ENCODE results near the gene FAR2.
"Not testable (repeated sequence)": the region's sequence is repeated elsewhere in the genome, so short reads cannot be mapped to it uniquely, and the experiment has no call there.

FAR2 gene

GRCh38 chr12:29286081-29286790 is 137.2 kb downstream of the FAR2 start:
- no peak for FAIRE-seq

GRCh38 chr12:29287622-29288021 is 138.5 kb downstream of the FAR2 start:
- FAIRE-seq: no peak

DNA sequence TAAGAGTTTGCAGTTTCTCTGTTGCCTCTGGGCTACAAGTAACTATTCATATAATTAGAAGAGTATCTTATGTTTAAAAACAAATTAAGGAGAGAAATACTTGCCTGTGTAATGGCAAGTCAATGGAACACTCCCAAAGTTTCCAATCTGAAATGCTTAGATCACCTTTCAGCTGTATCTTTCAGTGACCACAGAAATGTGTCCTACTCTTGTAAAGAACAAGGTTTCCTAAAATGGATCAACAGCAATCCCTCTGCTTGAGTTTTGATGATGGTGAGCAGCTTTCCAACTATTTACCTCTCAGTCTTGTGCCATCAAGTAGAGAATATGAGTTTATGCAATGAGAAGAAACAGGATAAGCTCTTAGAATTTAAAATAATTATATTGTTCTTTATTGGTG is 139.0 kb downstream of the FAR2 start:
- FAIRE-seq: no peak

DNA sequence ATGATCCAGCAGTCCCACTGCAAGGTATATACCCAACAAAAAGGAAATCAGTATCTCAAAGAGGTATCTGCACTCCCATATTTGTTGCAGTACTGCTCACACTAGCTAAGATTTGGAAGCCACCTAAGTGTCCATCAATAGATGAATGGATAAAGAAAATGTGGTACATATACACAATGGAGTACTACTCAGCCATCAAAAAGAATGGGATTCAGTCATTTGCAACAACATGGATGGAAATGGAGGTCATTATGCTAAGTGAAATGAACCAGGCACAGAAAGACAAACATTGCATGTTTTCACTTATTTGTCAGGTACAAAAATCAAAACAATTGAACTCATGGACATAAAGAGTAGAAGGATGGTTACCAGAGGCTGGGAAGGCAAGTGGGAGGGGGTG is 141.4 kb downstream of the FAR2 start:
- FAIRE-seq: not testable (repeated sequence)

GRCh38 chr12:29291226-29291625 is 142.1 kb downstream of the FAR2 start:
- FAIRE-seq: no peak

GRCh38 chr12:29299633-29300032 is 150.6 kb downstream of the FAR2 start:
- no peak for FAIRE-seq

GRCh38 chr12:29301114-29301513 is 152.0 kb downstream of the FAR2 start:
- FAIRE-seq: no peak

- FAIRE-seq: no peak
Measured at GRCh38 chr12:29304388-29304787, 155.3 kb downstream of the FAR2 start.

GRCh38 chr12:29306266-29306665 is 157.2 kb downstream of the FAR2 start:
- FAIRE-seq: no peak

GRCh38 chr12:29306682-29307081 is 157.6 kb downstream of the FAR2 start:
- no peak for FAIRE-seq

DNA sequence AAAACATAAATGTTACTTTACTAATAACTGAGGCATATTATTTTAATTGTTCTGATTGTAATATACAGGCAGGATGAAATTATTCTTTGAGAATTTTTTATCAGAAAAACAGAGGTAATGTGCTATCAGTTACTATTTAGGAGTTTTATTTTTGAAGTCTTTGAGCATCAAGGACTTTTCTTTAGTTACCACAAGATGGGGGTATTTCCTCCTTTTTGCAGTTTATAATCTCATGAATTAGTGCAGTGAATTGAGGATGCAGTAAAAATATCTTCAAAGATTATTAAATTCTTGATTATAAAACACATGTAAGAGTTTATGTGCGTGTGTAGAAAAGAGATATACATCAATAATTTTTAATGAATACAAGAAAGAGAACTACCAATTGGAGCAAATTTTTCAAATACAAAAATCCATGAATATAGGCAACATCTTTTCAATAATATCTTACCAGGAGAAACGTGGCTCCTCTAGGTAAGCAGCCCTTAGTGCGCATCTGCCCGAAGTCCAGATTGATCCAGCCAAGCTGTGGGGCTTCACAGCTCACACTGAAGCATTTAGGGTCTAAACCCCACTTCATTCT is 160.3 kb downstream of the FAR2 start:
- no peak for FAIRE-seq

DNA sequence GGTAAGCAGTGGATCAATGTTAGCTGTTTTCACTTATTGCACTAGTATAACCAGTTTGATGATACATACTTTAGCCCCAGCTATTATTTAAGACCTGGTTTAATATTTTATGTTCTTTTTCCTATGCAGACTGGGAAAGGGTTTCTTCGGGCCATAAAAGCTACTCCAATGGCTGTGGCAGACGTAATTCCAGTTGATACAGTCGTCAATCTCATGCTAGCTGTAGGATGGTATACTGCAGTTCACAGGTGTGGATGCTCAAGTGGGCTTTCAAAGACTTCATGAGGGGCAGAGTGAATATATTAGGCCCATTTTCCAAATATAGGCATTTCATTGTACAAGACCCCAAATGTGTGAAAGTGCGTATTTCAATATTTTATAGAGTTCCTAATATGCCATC is 161.8 kb downstream of the FAR2 start:
- no peak for FAIRE-seq

- no peak for FAIRE-seq
Measured at GRCh38 chr12:29314416-29314815, 165.3 kb downstream of the FAR2 start.

GRCh38 chr12:29316752-29317151 is 167.7 kb downstream of the FAR2 start:
- no peak for FAIRE-seq

GRCh38 chr12:29317556-29318363 is 168.7 kb downstream of the FAR2 start:
- FAIRE-seq: no peak

DNA sequence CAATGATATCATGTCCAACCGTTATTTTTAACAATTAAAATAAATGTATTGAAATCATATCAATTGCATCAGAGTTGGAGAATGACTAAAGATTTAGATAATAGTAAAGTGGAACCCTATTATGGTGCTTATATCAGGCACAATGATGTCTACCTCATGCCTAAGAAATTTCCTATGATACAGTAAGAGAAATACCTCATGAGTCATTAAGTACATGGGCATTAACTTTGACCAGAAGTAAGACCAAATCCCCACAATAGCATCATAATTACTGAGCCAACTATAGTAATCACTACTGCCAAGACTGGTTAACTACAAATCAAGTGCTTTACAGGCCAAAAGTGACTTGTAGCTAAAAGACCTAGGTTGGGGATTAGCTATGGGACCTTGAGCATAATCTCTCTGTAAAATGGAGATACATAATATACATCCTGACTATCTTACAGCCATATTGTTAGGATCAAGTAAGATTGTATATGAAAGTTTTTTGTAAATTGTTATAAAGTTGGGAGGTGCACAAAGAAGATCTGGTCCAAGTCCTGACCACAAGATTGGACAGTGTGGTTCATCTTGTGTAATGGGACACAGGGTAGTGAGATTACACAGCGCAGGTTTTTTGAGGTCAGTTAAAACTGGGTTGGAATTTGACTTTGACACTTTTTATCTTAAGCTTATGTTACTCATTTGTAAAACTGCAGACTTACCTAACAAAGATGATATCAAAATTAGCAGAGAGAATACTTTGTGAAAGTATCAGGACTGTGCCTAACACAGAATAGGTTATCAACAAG is 171.4 kb downstream of the FAR2 start:
- no peak for FAIRE-seq

DNA sequence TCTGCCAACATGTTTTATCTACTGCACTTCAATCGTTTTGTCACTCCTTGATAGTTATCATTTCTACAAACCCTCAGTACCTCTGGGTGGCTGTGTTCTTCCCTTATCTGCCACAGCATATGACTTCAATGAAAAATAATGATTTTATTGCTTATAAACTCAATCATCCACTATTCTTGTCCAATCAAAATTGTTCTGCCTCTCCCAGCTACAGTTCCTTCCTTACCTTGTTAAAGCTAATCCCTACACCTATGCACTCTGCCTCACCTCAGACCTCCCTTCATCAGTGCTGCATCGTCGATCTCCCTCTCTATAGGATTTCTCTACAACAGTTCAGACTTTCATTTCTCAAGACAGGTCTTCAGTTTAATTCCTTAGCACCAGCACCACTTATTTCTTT is 173.1 kb downstream of the FAR2 start:
- FAIRE-seq: no peak

- FAIRE-seq: no peak
Measured at GRCh38 chr12:29329411-29329810, 180.3 kb downstream of the FAR2 start.

DNA sequence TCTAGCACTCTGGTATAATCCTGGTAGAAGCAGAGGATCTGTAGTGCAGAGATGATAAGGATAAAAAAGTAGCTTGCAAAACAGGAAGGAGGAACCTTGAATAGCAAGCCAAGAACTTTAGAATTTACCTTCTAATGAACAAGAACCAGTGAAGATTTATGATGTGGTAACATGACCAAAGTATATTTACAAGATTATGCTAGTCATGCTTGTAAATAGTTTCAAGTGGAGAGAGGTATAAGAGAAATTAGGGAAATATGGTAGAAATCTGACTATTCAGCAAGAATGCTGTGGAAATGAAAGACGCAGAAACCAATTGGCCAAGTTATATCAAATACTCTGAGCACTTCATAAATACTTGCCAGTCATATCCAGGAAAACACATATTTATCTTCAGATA is 184.1 kb downstream of the FAR2 start:
- no peak for FAIRE-seq

- no peak for FAIRE-seq
Measured at GRCh38 chr12:29334937-29335336, 185.9 kb downstream of the FAR2 start.

GRCh38 chr12:29337325-29337724 is 188.2 kb downstream of the FAR2 start:
- no peak for FAIRE-seq

- FAIRE-seq: no peak
Measured at GRCh38 chr12:29343022-29343799, 194.1 kb downstream of the FAR2 start.

All from islet of Langerhans (tissue), 1 donor.